ENCODE measurements around the gene TBC1D9.
A peak's percentile ranks its signal among the peaks of the same experiment; 100 is the strongest.

The TBC1D9 gene

DNA sequence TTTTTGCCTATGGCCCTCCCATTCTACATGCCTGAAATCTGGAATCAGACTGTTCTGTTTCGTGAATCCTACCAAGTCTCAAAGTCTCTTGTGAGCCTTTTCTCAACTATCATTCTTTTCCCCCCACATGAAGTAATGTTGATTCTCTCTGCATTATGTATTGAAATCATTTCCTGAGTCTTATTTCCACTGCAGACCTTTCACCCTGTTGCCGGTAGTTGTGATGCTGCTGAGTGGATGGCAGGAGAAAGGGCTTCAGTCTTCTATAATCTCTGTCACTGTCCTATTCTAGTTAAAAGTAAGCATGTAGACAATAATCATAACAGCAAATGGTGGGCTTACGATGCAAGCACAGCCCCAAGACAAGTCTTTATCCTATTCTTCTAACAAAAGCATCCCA is 75.0 kb downstream of the TBC1D9 start:
- H3K4me3 ChIP-seq (ENCODE audit: control insufficient read depth, low read depth, low read length) = no peak overlapping the region
- TF ChIP-seq, protein P1, sequence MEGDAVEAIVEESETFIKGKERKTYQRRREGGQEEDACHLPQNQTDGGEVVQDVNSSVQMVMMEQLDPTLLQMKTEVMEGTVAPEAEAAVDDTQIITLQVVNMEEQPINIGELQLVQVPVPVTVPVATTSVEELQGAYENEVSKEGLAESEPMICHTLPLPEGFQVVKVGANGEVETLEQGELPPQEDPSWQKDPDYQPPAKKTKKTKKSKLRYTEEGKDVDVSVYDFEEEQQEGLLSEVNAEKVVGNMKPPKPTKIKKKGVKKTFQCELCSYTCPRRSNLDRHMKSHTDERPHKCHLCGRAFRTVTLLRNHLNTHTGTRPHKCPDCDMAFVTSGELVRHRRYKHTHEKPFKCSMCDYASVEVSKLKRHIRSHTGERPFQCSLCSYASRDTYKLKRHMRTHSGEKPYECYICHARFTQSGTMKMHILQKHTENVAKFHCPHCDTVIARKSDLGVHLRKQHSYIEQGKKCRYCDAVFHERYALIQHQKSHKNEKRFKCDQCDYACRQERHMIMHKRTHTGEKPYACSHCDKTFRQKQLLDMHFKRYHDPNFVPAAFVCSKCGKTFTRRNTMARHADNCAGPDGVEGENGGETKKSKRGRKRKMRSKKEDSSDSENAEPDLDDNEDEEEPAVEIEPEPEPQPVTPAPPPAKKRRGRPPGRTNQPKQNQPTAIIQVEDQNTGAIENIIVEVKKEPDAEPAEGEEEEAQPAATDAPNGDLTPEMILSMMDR (conservative IDR thresholded peaks at IDR 0.05; ENCODE audit: control insufficient read depth, insufficient read depth, low read depth, low read length) = no peak
- DNase-seq (ENCODE audit: low read depth) = no peak

DNA sequence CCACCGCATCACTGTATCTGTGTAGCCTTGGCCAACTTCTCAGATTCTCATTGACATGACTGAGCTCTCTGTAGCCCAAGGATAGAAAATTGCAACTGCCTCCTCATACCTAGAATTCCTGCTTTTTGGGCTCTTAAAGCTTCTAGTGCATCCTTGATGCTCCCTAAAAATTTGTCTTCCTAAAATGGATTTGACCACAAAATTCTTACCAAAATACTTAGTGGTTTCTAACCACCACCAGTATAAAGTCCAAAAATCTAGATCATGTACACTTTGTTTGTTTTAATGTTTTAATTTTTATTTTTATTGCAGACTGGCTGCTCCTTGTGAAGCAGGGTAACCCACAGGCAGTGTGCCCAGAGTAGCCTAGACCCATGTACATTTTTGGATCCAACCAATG is 75.5 kb downstream of the TBC1D9 start:
- no peak for DNase-seq (ENCODE audit: low read depth)
- H3K4me3 ChIP-seq (ENCODE audit: control insufficient read depth, low read depth, low read length) = no peak overlapping the region
- TF ChIP-seq, protein P1 (conservative IDR thresholded peaks at IDR 0.05; ENCODE audit: control insufficient read depth, insufficient read depth, low read depth, low read length) = no peak

DNA sequence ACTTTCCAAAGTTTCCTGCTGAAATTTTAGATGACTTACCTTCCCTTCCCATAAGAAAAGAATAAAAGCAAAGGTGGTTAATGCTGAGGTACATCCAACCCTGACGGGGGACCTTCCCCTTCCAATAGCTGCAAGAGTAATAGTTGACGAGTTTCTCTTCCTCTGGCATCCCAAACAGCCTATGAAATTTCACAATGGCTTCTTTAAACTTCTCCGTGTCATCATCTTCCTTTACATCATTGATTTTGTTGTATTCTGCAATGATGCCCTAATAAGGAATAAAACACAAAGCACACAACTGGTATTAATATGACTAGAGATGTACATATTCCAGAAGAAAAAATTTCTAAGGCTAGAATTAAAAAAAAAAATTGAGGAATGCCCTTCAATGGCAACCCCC is 76.6 kb downstream of the TBC1D9 start:
- no peak for DNase-seq (ENCODE audit: low read depth)
- no peak overlapping the region for H3K4me3 ChIP-seq (ENCODE audit: control insufficient read depth, low read depth, low read length)
- TF ChIP-seq, protein P1 (conservative IDR thresholded peaks at IDR 0.05; ENCODE audit: control insufficient read depth, insufficient read depth, low read depth, low read length) = no peak

DNA sequence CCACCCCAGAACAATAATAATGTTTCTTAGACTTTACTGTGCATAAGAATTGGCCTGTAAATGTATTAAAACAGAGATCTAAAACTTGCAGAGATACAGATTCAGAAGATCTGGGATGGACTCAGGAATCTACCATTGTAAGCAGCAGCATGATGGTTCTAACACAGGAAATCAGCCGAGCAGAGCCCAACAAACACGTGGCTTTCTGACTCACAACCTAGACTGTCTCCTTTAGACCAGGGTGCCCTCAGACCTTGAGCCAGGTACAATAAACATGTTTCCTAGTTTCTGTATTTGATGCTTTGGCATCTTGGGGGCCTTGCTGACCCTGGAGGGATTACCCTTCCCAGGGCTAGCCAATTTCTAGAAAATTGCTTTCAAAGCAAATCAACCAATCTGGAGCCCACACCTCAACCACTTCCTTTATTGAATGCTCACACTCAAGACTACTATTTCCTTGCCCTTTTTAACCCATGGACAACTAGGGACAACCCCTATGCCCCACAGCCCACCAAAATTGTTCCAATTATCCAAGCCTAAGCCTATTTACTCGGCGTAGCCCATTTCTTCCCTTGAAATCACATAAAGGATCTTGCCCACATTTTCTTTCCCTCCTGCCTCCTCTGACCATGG is 80.5 kb downstream of the TBC1D9 start:
- TF ChIP-seq, protein P1 (conservative IDR thresholded peaks at IDR 0.05; ENCODE audit: control insufficient read depth, insufficient read depth, low read depth, low read length) = no peak
- DNase-seq (ENCODE audit: low read depth) = no peak
- no peak overlapping the region for H3K4me3 ChIP-seq (ENCODE audit: control insufficient read depth, low read depth, low read length)

DNA sequence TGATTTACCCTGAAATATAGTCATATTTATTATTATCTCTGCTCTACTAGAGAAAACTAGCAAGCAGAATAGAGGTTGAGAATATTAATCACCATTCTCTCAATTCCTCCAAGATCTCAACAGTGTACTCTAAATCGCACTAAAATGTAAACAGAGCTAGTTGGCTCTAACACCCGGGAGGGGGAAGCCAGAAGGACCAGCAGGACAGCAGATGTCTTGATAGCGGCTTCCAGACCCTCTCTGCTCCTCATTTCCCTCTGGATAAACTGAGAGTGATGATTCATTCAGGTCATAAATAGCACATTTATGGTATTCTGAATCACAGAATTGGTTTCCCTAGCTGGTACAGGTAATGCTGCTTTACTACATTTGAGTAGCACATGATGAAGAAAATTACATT is 82.5 kb downstream of the TBC1D9 start:
- no peak overlapping the region for H3K4me3 ChIP-seq (ENCODE audit: control insufficient read depth, low read depth, low read length)
- DNase-seq (ENCODE audit: low read depth) = peak; percentile 38
- TF ChIP-seq, protein P1 (conservative IDR thresholded peaks at IDR 0.05; ENCODE audit: control insufficient read depth, insufficient read depth, low read depth, low read length) = no peak

DNA sequence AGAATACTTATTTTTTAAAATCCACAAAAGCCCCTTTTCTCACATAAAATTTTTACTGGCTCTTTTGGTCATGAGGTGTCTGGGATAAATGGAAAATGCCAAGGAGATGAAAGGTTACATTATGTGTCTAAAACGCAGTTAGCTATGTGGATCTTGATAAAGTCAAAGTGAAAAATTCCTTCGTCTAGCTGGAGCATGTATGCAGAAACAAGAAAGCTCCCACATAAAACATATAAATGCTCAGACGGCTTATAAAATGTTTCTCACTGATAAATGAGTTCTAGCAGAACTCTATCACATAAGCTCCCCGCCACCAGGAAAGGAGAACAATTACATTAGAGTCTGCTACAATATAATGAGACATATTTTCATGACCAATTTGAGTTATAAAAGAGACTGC is 83.8 kb downstream of the TBC1D9 start:
- no peak overlapping the region for H3K4me3 ChIP-seq (ENCODE audit: control insufficient read depth, low read depth, low read length)
- DNase-seq (ENCODE audit: low read depth) = no peak
- TF ChIP-seq, protein P1 (conservative IDR thresholded peaks at IDR 0.05; ENCODE audit: control insufficient read depth, insufficient read depth, low read depth, low read length) = no peak

DNA sequence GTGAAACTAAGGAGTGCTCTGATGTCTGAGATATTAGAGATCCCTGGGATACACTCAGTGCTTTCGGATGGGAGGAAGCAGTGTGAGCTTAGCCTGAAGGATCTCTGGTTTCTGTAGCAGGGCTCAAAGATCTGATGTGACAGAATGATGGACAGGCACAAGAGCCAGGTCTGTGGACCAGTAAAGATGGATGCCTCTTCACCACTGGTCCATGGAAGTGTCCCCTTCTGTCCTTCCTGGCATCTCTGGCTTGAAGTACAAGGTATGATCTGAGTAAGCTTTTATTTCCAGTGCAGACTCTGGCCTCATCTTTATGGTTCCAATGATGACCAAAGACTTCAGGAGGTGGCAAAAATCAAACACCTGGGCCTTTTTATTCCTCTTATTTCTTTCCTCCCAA is 88.1 kb downstream of the TBC1D9 start:
- H3K4me3 ChIP-seq (ENCODE audit: control insufficient read depth, low read depth, low read length) = no peak overlapping the region
- TF ChIP-seq, protein P1 (conservative IDR thresholded peaks at IDR 0.05; ENCODE audit: control insufficient read depth, insufficient read depth, low read depth, low read length) = no peak
- DNase-seq (ENCODE audit: low read depth) = no peak
